Measurements from ENCODE around the gene TMEM107. TPM values are rescaled to one million over a fixed set of nuclear protein-coding genes. Genes with fewer than 3 reads are reported as not detected.
A peak's percentile ranks its signal among the peaks of the same experiment; 100 is the strongest.
"Not testable (repeated sequence)": the region's sequence is repeated elsewhere in the genome, so short reads cannot be mapped to it uniquely, and the experiment has no call there.

TMEM107 gene
- total RNA-seq, 1 donor = 23.7 TPM

- TF ChIP-seq CTCF (IDR thresholded peaks at IDR 0.05; ENCODE audit: insufficient read depth, low read depth, low read length) = no peak
- peak overlapping the region; percentile 75 for H3K4me3 ChIP-seq (ENCODE audit: low read depth, low read length)
- no peak for DNase-seq (ENCODE audit: low read depth)
Observed at GRCh38 chr17:8175795-8176196, 384 bp downstream of the TMEM107 start.

GRCh38 chr17:8173871-8174322 lies 2.3 kb downstream of the TMEM107 start:
- no peak for DNase-seq (ENCODE audit: low read depth)
- H3K4me3 ChIP-seq (ENCODE audit: low read depth, low read length) = peak overlapping the region; percentile 55
- no peak for TF ChIP-seq CTCF (IDR thresholded peaks at IDR 0.05; ENCODE audit: insufficient read depth, low read depth, low read length)

GRCh38 chr17:8173056-8173870 lies 2.9 kb downstream of the TMEM107 start:
- no peak for TF ChIP-seq CTCF (IDR thresholded peaks at IDR 0.05; ENCODE audit: insufficient read depth, low read depth, low read length)
- DNase-seq (ENCODE audit: low read depth) = peak; percentile 98
- peak overlapping the region; percentile 55 for H3K4me3 ChIP-seq (ENCODE audit: low read depth, low read length)

GRCh38 chr17:8170186-8170585 lies 6.0 kb downstream of the TMEM107 start:
- H3K4me3 ChIP-seq (ENCODE audit: low read depth, low read length) = peak overlapping the region; percentile 21
- DNase-seq (ENCODE audit: low read depth) = not testable (repeated sequence)

GRCh38 chr17:8167526-8167925 lies 8.7 kb downstream of the TMEM107 start:
- no peak for TF ChIP-seq CTCF (IDR thresholded peaks at IDR 0.05; ENCODE audit: insufficient read depth, low read depth, low read length)
- no peak overlapping the region for H3K4me3 ChIP-seq (ENCODE audit: low read depth, low read length)
- no peak for DNase-seq (ENCODE audit: low read depth)

- no peak for DNase-seq (ENCODE audit: low read depth)
- H3K4me3 ChIP-seq (ENCODE audit: low read depth, low read length) = no peak overlapping the region
- no peak for TF ChIP-seq CTCF (IDR thresholded peaks at IDR 0.05; ENCODE audit: insufficient read depth, low read depth, low read length)
Observed at GRCh38 chr17:8166731-8167130, 9.4 kb downstream of the TMEM107 start.

GRCh38 chr17:8164815-8165131 lies 11.4 kb downstream of the TMEM107 start:
- H3K4me3 ChIP-seq (ENCODE audit: low read depth, low read length) = no peak overlapping the region
- no peak for TF ChIP-seq CTCF (IDR thresholded peaks at IDR 0.05; ENCODE audit: insufficient read depth, low read depth, low read length)
- DNase-seq (ENCODE audit: low read depth) = no peak
